Measurements from ENCODE around the gene KRT8. TPM values are rescaled to one million over a fixed set of nuclear protein-coding genes. Genes with fewer than 3 reads are reported as not detected.

The KRT8 gene
- total RNA-seq, 1 experiment from 2014 or later: 3,725 TPM

DNA sequence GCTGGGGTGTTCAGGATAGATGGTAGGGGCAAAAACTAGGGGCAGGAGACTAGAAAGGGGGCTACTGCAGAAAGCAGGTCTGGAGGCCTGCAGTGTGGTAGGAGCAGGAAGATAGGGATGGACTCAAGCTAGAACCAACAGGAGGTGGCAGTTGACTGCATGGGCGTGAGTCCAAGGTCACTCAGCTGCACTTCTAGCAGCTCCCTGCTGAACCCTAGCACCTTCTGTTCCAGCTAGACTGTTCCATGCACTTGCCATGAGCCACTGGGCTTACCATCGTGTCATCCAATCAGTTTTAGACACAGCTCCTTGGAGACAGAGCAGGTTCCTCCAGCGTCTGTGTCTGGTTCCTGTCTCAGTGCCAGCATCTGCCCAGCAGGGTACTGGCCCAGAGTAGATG lies 11.3 kb upstream of the KRT8 start:
- intact Hi-C loops (cut with micrococcal nuclease; ENCODE audit: unreplicated experiment): no loop called here
- Mint-ChIP-seq H3K36me3 (ENCODE audit: insufficient read depth, unreplicated experiment) (peaks cover 6% of the 10 kb centered on the region), H3K27ac (ENCODE audit: unreplicated experiment) (peak overlapping the region; percentile 60), H3K9me3 (ENCODE audit: unreplicated experiment) (peaks cover 10% of the 10 kb centered on the region), H3K27me3 (ENCODE audit: insufficient read depth, unreplicated experiment) (no peaks in the 10 kb centered on the region), H3K4me1 (ENCODE audit: low read depth, unreplicated experiment) (peaks cover 67% of the 10 kb centered on the region), H3K4me3 (ENCODE audit: unreplicated experiment) (no peak overlapping the region)
- H3K9me3 ChIP-seq: no peaks in the 10 kb centered on the region
- H3K4me3 ChIP-seq (ENCODE audit: low read depth, low read length): no peak overlapping the region
- no peaks in the 10 kb centered on the region for H3K27me3 ChIP-seq (replicated peaks; ENCODE audit: control insufficient read depth, insufficient read depth, low read length)
- peaks cover 58% of the 10 kb centered on the region for H3K4me1 ChIP-seq
- no TSS peak for BruUV-seq (replicated peaks)
- TF ChIP-seq, protein P1, sequence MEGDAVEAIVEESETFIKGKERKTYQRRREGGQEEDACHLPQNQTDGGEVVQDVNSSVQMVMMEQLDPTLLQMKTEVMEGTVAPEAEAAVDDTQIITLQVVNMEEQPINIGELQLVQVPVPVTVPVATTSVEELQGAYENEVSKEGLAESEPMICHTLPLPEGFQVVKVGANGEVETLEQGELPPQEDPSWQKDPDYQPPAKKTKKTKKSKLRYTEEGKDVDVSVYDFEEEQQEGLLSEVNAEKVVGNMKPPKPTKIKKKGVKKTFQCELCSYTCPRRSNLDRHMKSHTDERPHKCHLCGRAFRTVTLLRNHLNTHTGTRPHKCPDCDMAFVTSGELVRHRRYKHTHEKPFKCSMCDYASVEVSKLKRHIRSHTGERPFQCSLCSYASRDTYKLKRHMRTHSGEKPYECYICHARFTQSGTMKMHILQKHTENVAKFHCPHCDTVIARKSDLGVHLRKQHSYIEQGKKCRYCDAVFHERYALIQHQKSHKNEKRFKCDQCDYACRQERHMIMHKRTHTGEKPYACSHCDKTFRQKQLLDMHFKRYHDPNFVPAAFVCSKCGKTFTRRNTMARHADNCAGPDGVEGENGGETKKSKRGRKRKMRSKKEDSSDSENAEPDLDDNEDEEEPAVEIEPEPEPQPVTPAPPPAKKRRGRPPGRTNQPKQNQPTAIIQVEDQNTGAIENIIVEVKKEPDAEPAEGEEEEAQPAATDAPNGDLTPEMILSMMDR (IDR thresholded peaks at IDR 0.05; ENCODE audit: insufficient read depth in 1 of 2, low read depth in 1 of 2, low read length in 1 of 2, severe bottlenecking in 1 of 2, unreplicated experiment in 1 of 2): no peak
- ChIA-PET POLR2A (interaction anchor here (0.7 to 2.3 kb wide), 5 partner anchors 9 to 90 kb away, joined by 3 to 12 read pairs (median 3); partner anchors contain the start of genes EIF4B and KRT8), CTCF (interaction anchor here (0.6 to 2.3 kb wide), 4 partner anchors 9 to 465 kb away, joined by 4 to 13 read pairs (median 5); partner anchors contain the start of gene KRT8)
- no peak for DNase-seq
- no peaks in the 10 kb centered on the region for H3K36me3 ChIP-seq (ENCODE audit: control insufficient read depth, insufficient read depth, low read length)

DNA sequence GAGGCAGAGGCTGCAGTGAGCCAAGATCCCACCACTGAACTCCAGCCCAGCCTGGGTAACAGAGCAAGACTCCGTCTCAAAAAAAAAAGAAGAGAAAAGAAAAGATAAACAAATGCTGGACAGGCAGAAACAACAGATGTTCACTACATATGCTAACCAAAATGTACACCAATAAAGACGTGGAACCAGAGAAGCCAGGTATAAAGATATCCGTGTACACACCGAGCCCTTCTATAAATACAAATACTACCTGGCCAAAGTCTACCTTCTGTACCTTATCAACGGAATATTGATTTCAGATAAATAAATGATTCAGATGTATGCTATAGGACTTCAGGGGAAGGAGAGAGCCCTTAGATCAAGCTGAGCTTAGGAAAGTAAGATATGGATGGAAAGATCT lies 10.8 kb upstream of the KRT8 start:
- POLR2A ChIA-PET: interaction anchor here (0.7 to 2.3 kb wide), 5 partner anchors 10 to 90 kb away, joined by 3 to 12 read pairs (median 3); partner anchors contain the start of genes EIF4B and KRT8

DNA sequence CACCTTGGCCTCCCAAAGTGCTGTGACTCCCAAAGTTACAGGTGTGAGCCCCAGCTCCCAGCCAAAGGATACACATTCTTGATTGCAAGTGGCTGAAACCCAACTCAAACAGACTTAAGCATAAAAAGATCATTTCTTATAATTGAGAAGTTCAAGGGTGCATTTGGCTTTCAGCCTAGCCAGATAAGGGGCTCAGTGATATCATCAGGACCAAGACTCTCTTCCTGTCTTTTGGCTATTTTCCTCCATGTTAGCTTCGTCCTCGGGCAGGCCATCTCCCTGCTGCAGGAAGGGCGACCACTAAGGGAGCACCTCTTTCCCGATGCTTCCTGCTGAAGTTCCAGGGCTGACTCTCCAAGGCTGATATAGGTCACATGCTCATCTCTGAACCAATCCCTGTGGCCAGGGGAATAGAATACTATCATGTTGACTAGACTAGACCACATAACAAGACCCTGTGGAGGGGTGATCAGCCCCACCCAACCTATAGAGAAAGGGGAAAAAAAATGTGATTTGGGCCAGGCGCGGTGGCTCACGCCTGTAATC lies 9.8 kb upstream of the KRT8 start:
- DNase-seq: no peak
- Histone ChIP-seq H3K27me3 (replicated peaks; ENCODE audit: control insufficient read depth, insufficient read depth, low read length) (no peaks in the 10 kb centered on the region), H3K4me1 (peaks cover 61% of the 10 kb centered on the region), H3K4me3 (ENCODE audit: low read depth, low read length) (no peak overlapping the region), H3K9me3 (no peaks in the 10 kb centered on the region), H3K36me3 (ENCODE audit: control insufficient read depth, insufficient read depth, low read length) (no peaks in the 10 kb centered on the region)
- Mint-ChIP-seq H3K27me3 (ENCODE audit: insufficient read depth, unreplicated experiment) (no peaks in the 10 kb centered on the region), H3K4me3 (ENCODE audit: unreplicated experiment) (no peak overlapping the region), H3K36me3 (ENCODE audit: insufficient read depth, unreplicated experiment) (peaks cover 6% of the 10 kb centered on the region), H3K27ac (ENCODE audit: unreplicated experiment) (peak overlapping the region; percentile 73), H3K4me1 (ENCODE audit: low read depth, unreplicated experiment) (peaks cover 68% of the 10 kb centered on the region), H3K9me3 (ENCODE audit: unreplicated experiment) (peaks cover 10% of the 10 kb centered on the region)
- no TSS peak for BruUV-seq (replicated peaks)
- CTCF ChIA-PET: interaction anchor here (0.6 to 2.3 kb wide), 2 partner anchors 10 to 11 kb away, joined by 3 to 5 read pairs; partner anchors contain the start of gene KRT8
- TF ChIP-seq, protein P1 (IDR thresholded peaks at IDR 0.05; ENCODE audit: insufficient read depth in 1 of 2, low read depth in 1 of 2, low read length in 1 of 2, severe bottlenecking in 1 of 2, unreplicated experiment in 1 of 2): no peak
- intact Hi-C loops (cut with micrococcal nuclease; ENCODE audit: unreplicated experiment): no loop called here
- POLR2A ChIA-PET: interaction anchor here (0.6 to 2.3 kb wide), 3 partner anchors 11 to 80 kb away, joined by 3 to 9 read pairs (median 4); no protein-coding TSS in a partner anchor

More for the DNA sequence above, 10.8 kb upstream of the KRT8 start:
- Mint-ChIP-seq H3K36me3 (ENCODE audit: insufficient read depth, unreplicated experiment) (peaks cover 6% of the 10 kb centered on the region), H3K4me1 (ENCODE audit: low read depth, unreplicated experiment) (peaks cover 61% of the 10 kb centered on the region), H3K27ac (ENCODE audit: unreplicated experiment) (peak overlapping the region; percentile 60), H3K4me3 (ENCODE audit: unreplicated experiment) (no peak overlapping the region), H3K9me3 (ENCODE audit: unreplicated experiment) (peaks cover 10% of the 10 kb centered on the region), H3K27me3 (ENCODE audit: insufficient read depth, unreplicated experiment) (no peaks in the 10 kb centered on the region)
- H3K27me3 ChIP-seq (replicated peaks; ENCODE audit: control insufficient read depth, insufficient read depth, low read length): no peaks in the 10 kb centered on the region
- no peak overlapping the region for H3K4me3 ChIP-seq (ENCODE audit: low read depth, low read length)
- H3K4me1 ChIP-seq: peaks cover 55% of the 10 kb centered on the region
- CTCF ChIA-PET: interaction anchor here (0.7 to 2.3 kb wide), 4 partner anchors 9 to 65 kb away, joined by 4 to 6 read pairs (median 5); partner anchors contain the start of gene KRT8
- intact Hi-C loops (cut with micrococcal nuclease; ENCODE audit: unreplicated experiment): no loop called here
- TF ChIP-seq, protein P1 (IDR thresholded peaks at IDR 0.05; ENCODE audit: insufficient read depth in 1 of 2, low read depth in 1 of 2, low read length in 1 of 2, severe bottlenecking in 1 of 2, unreplicated experiment in 1 of 2): no peak
- no peaks in the 10 kb centered on the region for H3K9me3 ChIP-seq
- no peaks in the 10 kb centered on the region for H3K36me3 ChIP-seq (ENCODE audit: control insufficient read depth, insufficient read depth, low read length)
- no peak for DNase-seq
- no TSS peak for BruUV-seq (replicated peaks)
